Activated CD4-positive, alpha-beta T cell treated with anti-CD3 and anti-CD28 coated beads, Interleukin-2, amount 50 U/mL, for 4 hours (primary cell): ENCODE measurements around the gene CDH15.

Experiments
- DNase-seq, 2 experiments: peaks; one replicate each; pipeline ENCODE4 v3.0.0-alpha.2; 2020

The CDH15 gene

GRCh38 chr16:89140981-89141883, 30.3 kb upstream of the CDH15 start:
- DNase-seq, result no peak

GRCh38 chr16:89141884-89142267, 29.7 kb upstream of the CDH15 start:
- no peak for DNase-seq

GRCh38 chr16:89142474-89143195, 28.9 kb upstream of the CDH15 start:
- DNase-seq, result no peak

- DNase-seq, result no peak
These were observed 28.3 kb upstream of the CDH15 start for GRCh38 chr16:89143201-89143741.

- no peak for DNase-seq
These were observed 27.5 kb upstream of the CDH15 start for GRCh38 chr16:89143911-89144675.

GRCh38 chr16:89144681-89145080, 26.9 kb upstream of the CDH15 start:
- DNase-seq, result no peak

- DNase-seq, result no peak
These were observed 26.0 kb upstream of the CDH15 start for GRCh38 chr16:89145406-89146161.

GRCh38 chr16:89146211-89147005, 25.1 kb upstream of the CDH15 start:
- no peak for DNase-seq

GRCh38 chr16:89147085-89147817, 24.3 kb upstream of the CDH15 start:
- no peak for DNase-seq

- DNase-seq, result no peak
These were observed 22.2 kb upstream of the CDH15 start for GRCh38 chr16:89149386-89149785.

GRCh38 chr16:89150090-89150835, 21.3 kb upstream of the CDH15 start:
- no peak for DNase-seq

- no peak for DNase-seq
These were observed 20.6 kb upstream of the CDH15 start for GRCh38 chr16:89150981-89151380.

GRCh38 chr16:89152831-89153700, 18.5 kb upstream of the CDH15 start:
- no peak for DNase-seq

GRCh38 chr16:89153848-89154271, 17.7 kb upstream of the CDH15 start:
- no peak for DNase-seq

- no peak for DNase-seq
These were observed 17.0 kb upstream of the CDH15 start for GRCh38 chr16:89154390-89155183.

GRCh38 chr16:89155184-89155679, 16.3 kb upstream of the CDH15 start:
- DNase-seq, result no peak

- DNase-seq, result no peak
These were observed 15.5 kb upstream of the CDH15 start for GRCh38 chr16:89155851-89156739.
